ENCODE results near the gene CTSH.
"Not testable (repeated sequence)": the region's sequence is repeated elsewhere in the genome, so short reads cannot be mapped to it uniquely, and the experiment has no call there.

Gene CTSH

DNA sequence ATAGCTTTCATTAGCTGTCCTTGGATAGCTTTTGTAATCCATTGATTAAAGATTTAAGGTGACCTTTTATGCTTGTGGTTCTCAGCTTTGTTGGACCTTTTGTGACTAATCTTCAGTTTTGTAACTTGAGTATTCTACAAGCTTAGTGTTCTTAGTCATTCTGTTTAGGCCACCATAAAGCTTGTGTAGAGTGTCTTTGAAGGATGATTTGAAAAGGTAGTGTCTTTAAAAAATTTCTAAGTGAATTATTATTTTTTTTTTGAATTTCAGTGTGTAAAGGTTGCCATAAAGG lies 64.7 kb downstream of the CTSH start:
- no peak for DNase-seq

- no peak for DNase-seq
Measured at GRCh38 chr15:78879517-78880241, 65.2 kb downstream of the CTSH start.

DNA sequence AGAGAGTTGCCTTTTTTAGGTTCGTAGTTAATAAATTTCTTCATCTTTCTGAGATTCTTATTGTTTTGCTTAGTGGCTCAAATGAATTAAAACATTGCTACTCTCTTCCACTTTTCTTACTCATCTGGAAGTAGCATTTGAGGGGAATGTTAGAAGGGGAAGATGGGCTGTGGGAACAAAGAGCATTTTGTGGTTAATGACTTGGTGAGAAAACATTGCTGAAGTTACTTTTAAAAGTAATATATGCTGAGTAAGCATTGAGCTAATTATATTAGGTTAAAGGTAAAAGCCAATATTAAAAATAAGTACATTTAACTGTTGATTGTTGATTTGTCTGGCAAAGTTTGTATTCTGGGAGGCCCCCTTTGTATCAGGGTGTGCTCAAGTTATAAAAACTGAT lies 66.5 kb downstream of the CTSH start:
- DNase-seq, result no peak

DNA sequence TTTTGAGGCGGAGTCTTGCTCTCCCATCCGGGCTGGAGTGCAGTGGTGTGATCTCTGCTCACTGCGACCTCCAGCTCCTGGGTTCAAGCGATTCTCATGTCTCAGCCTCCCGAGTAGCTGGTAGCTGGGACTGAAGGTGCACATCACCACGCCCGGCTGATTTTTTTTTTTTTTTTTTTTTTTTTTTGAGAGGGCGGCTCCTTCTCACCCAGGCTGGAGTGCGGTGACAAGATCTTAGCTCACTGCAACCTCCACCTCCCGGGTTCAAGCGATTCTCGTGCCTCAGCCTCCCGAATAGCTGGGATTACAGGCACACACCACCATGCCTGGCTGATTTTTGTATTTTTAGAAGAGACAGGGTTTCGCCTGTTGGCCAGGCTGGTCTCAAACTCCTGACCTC lies 67.9 kb downstream of the CTSH start:
- DNase-seq, result not testable (repeated sequence)

DNA sequence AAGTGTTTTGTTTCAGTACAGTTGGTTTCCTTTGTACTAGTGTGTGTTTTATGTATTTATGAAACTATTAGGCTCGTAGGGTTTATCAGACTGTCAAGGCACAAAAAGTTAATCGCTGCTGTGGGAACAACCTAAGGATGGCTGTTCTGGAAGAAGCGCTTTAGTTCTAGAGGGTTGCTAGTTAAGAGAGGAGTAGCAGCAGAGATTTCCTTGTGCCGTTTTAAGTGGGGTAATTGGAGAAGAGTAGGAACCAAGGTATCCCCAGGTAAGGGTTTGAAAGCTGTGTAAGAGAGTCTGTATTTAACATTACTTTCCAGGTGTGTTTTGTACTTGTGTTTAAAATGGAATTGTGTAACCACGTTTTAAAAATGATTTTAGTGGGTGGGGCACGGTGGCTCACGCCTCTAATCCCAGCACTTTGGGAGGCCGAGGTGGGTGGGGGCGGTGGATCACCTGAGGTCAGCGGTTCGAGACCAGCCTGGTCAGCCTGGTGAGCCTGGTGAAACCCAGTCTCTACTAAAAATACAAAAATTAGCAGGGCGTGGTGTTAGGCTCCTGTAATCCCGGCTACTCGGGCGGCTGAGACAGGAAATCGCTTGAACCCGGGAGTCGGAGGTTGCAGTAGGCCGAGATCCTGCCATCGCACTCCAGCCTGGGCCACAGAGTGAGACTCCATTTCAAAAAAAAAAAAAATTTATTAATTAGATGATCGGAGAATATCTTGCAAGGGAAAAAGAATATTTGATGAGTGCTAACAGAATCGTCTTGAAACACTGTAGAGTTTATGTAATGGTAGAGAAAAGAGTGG lies 69.5 kb downstream of the CTSH start:
- DNase-seq, result no peak

GRCh38 chr15:78873793-78874765 lies 70.8 kb downstream of the CTSH start:
- peak; percentile 52 for DNase-seq

DNA sequence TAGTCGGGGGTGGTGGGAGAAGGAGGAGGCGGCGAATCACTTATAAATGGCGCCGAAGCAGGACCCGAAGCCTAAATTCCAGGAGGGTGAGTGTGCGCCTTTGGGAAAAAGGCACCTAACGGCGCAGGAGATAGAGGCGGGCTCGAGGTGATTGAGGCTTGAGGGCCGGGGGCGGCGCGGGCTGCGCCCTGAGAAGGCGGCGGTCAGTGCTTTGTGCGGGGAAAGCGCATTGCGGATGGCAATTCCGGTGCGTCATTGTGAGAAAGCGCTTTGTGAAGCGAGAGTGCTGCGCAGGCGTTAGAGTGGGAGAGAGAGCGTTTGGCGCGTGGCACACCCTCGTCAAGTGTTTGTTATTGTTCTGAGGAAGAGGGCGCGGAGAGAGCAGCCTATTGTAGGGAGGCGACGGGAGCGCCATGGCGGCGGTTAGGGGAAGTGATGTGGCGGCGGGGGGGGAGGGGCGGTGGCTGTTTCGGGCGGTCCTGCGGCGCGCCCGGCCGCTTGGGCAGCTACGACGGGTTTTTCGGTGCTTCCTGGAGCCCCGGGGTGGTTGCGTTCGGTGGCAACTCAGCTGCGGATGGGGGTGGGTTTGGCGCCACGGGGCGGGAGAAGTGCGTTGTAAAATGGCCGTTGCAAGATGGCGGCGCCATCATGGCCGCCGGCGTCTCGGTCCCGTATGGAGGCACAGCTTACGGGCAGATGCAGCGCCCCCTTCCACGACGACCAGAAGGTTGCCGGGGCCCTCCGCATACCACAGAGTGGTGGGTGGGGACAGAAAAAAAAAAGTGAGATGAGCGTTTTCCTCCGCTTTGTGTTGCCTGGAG lies 71.7 kb downstream of the CTSH start:
- DNase-seq, result peak; percentile 81

- DNase-seq, result peak; percentile 93
Measured at GRCh38 chr15:78872155-78872971, 72.5 kb downstream of the CTSH start, which contains the start of gene MORF4L1. Gene MORF4L1 (plus strand): TSS chr15:78872890. CDS start chr15:78873018, 128 bp downstream.

DNA sequence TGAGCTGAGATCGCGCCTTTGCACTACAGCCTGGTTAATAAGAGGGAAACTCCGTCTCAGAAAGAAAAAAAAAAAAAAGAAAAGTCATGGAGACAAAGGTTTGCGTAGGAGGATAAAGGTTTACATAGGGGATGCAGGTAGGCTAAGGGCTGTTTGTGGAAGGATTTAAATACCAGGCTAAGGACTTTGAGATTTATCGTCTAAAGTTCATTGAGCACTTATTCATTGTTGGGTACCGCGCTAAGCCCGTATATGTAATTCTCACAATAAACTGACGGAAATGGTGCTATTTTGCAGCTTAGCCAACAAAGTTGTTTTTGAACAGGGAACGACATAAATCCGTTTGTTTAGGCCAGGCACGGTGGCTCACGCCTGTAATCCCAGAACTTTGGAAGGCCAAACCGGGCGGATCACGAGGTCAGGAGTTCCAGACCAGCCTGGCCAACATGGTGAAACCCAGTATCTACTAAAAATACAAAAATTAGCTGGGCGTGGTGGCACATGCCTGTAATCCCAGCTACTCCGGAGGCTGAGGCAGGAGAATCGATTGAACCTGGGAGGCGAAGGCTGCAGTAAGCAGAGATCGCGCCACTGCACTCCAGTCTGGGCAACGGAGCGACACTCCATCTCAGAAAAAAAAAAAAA lies 73.2 kb downstream of the CTSH start:
- DNase-seq, result not testable (repeated sequence)

All from midbrain (tissue), 1 donor.